GM12878 (cell line): ENCODE results near the gene EIF5B. TPM values are rescaled to one million over a fixed set of nuclear protein-coding genes. Genes with fewer than 3 reads are reported as not detected.

Experiments used
- ATAC-seq: fragments of 200-7000 bp; cut with Tn5 transposase; 3 replicates; pipeline ENCODE4 v1.9.1; 2020; ENCODE audit warnings: mild to moderate bottlenecking, moderate library complexity
- BruUV-seq: library from RNA; stranded (reverse); fragments of 400-500 nt; replicated peaks from 2 replicates; lab custom pipeline; 2021; lab: Mats Ljungman, UMichigan
- CTCF ChIA-PET: fragments of 300-600 bp; sonication (Branson Sonifier 250); formaldehyde crosslinking; extraction: SDS; loops from one replicate; lab custom pipeline; 2021; ENCODE audit warnings: inconsistent platforms; lab: Yijun Ruan, JAX
- POLR2A ChIA-PET: fragments of 350-600 bp; formaldehyde crosslinking; extraction: SDS; loops from one replicate; lab custom pipeline; 2021; ENCODE audit warnings: inconsistent platforms; lab: Charles Lee
- RAD21 ChIA-PET: fragments of 300-600 bp; sonication (Branson Sonifier 250); formaldehyde crosslinking; loops from one replicate; lab custom pipeline; 2023; ENCODE audit warnings: antibody characterized with exemption; ENCODE audit not compliant: unreplicated experiment; lab: Charles Lee
- SMC1A ChIA-PET: fragments of 300-600 bp; sonication (Branson Sonifier 250); formaldehyde crosslinking; loops from one replicate; lab custom pipeline; 2023; ENCODE audit not compliant: unreplicated experiment, uncharacterized antibody; lab: Charles Lee
- DNase-seq: peaks from one replicate; pipeline ENCODE4 v3.0.0-alpha.2; 2011; ENCODE audit warnings: low read depth, low spot score
- FAIRE-seq: peaks from 3 replicates; lab custom pipeline; 2011; peaks lifted over from hg19 to GRCh38; lab: Jason Lieb, UNC
- H2AFZ ChIP-seq: 2 replicates; pipeline ENCODE4 v1.6.0; 2011; ENCODE audit warnings: low read depth, low read length, control low read depth; ENCODE audit not compliant: control insufficient read depth
- H3K27ac ChIP-seq: 2 replicates; pipeline ENCODE4 v1.5.1; 2011; ENCODE audit warnings: control low read depth; ENCODE audit not compliant: control insufficient read depth, insufficient read depth
- H3K27me3 ChIP-seq, 2 experiments: replicated peaks in 1 of 2; 2 replicates each; pipeline versions ENCODE4 v1.6.0 to v1.6.1; 2011; ENCODE audit warnings: low read length in 1 of 2; ENCODE audit not compliant: control insufficient read depth in 2 of 2, insufficient read depth in 2 of 2
- H3K36me3 ChIP-seq, 2 experiments: 2 replicates each; pipeline ENCODE4 v1.5.1; 2011; ENCODE audit warnings: low read length in 1 of 2; ENCODE audit not compliant: control insufficient read depth in 2 of 2, insufficient read depth in 2 of 2
- H3K4me1 ChIP-seq: 2 replicates; pipeline ENCODE4 v1.6.1; 2011; ENCODE audit warnings: mild to moderate bottlenecking, low read length, moderate library complexity, mixed read lengths; ENCODE audit not compliant: control insufficient read depth, insufficient read depth
- H3K4me2 ChIP-seq: 2 replicates; pipeline ENCODE4 v1.6.0; 2011; ENCODE audit warnings: control low read depth; ENCODE audit not compliant: control insufficient read depth, insufficient read depth
- H3K4me3 ChIP-seq: fragments of 200-600 bp; sonication (generic); 2 replicates; pipeline ENCODE4 v1.5.1; 2016
- H3K79me2 ChIP-seq: 2 replicates; pipeline ENCODE4 v1.6.0; 2011; ENCODE audit warnings: low read length; ENCODE audit not compliant: control insufficient read depth, insufficient read depth
- H3K9ac ChIP-seq: 2 replicates; pipeline ENCODE4 v1.8.0; 2011; ENCODE audit warnings: low read length, control low read depth, mixed read lengths; ENCODE audit not compliant: control insufficient read depth, insufficient read depth
- H3K9me3 ChIP-seq: replicated peaks from 3 replicates; pipeline ENCODE4 v1.5.1; 2011; ENCODE audit warnings: mild to moderate bottlenecking, low read length; ENCODE audit not compliant: control insufficient read depth, insufficient read depth
- H4K20me1 ChIP-seq: 2 replicates; pipeline ENCODE4 v1.6.0; 2011; ENCODE audit not compliant: control insufficient read depth, insufficient read depth
- BCLAF1 ChIP-seq: fragments of 450-650 bp; IDR thresholded peaks from 2 replicates; pipeline ENCODE4 v1.6.1; 2017; ENCODE audit warnings: antibody characterized with exemption, mild to moderate bottlenecking, moderate library complexity
- BMI1 ChIP-seq: fragments of 450-650 bp; IDR thresholded peaks from 2 replicates; pipeline ENCODE4 v1.6.1; 2016; ENCODE audit warnings: mild to moderate bottlenecking, moderate library complexity, borderline replicate concordance
- LARP7 ChIP-seq: fragments of 450-650 bp; IDR thresholded peaks from 2 replicates; pipeline ENCODE4 v1.6.1; 2017; ENCODE audit warnings: mild to moderate bottlenecking
- MTA3 ChIP-seq: IDR thresholded peaks from 2 replicates; pipeline ENCODE4 v1.6.1; 2012; ENCODE audit warnings: low read length, inconsistent platforms, borderline replicate concordance
- MYB ChIP-seq: fragments of 150-350 bp; IDR thresholded peaks from 2 replicates; pipeline ENCODE4 v1.6.1; 2014; ENCODE audit warnings: mild to moderate bottlenecking, low read depth, low read length, borderline replicate concordance
- NFIC ChIP-seq: IDR thresholded peaks from 2 replicates; pipeline ENCODE4 v1.6.1; 2012; ENCODE audit warnings: low read depth, mild to moderate bottlenecking, inconsistent platforms, low read length, moderate library complexity
- NR2C1 ChIP-seq: fragments of 450-650 bp; IDR thresholded peaks from 2 replicates; pipeline ENCODE4 v1.6.1; 2017; ENCODE audit warnings: antibody characterized with exemption, mild to moderate bottlenecking, moderate library complexity
- POU2F2 ChIP-seq: IDR thresholded peaks from 3 replicates; pipeline ENCODE4 v1.6.1; 2011; ENCODE audit warnings: low read depth, mild to moderate bottlenecking, low read length, borderline replicate concordance
- PRDM15 ChIP-seq: fragments of 450-650 bp; formaldehyde crosslinking; IDR thresholded peaks from 2 replicates; pipeline ENCODE4 v1.4.0; 2020; ENCODE audit warnings: mild to moderate bottlenecking, moderate library complexity
- RELA ChIP-seq: fragments of 450-650 bp; IDR thresholded peaks from 2 replicates; pipeline ENCODE4 v1.8.0; 2014; ENCODE audit warnings: borderline replicate concordance; ENCODE audit not compliant: partially characterized antibody
- RFX5 ChIP-seq: IDR thresholded peaks from 2 replicates; pipeline ENCODE4 v1.6.1; 2011; ENCODE audit warnings: low read depth, low read length, improper control_type of control experiment
- in situ Hi-C: fragments of 300-500 bp; cut with MboI; formaldehyde crosslinking; loops from 9 replicates; pipeline ENCODE4 v1.14.3; 2018; ENCODE audit warnings: mixed read lengths
- intact Hi-C: fragments of 100-400 bp; cut with micrococcal nuclease; formaldehyde crosslinking; loops from one replicate; pipeline ENCODE4 v1.14.2; 2022; ENCODE audit not compliant: unreplicated experiment
- polyA plus RNA-seq, 11 experiments: library from polyadenylated mRNA; depleted of rRNA in 4 of 11; unstranded in 6 of 11; stranded (reverse) in 5 of 11; fragments of >200 nt; fragmentation: Nextera tagmentation in 4 of 11; fragmentation: Illumina TruSeq in 1 of 11; extraction: Ambion mirVana in 4 of 11; extraction: Trizol in 1 of 11; gene quantifications; 1 replicate in 1 of 11; 2 replicates in 10 of 11; pipeline versions ENCODE4 v1.2.1 to v1.2.3, GENCODE V29; 2011 to 2016; ENCODE audit warnings: inconsistent platforms in 2 of 11, missing spikeins in 2 of 11, low read depth in 1 of 11
- total RNA-seq, 4 experiments: library from RNA; depleted of rRNA in 3 of 4; stranded (reverse); fragments of >200 nt in 3 of 4; fragmentation: Illumina TruSeq in 1 of 4; extraction: Trizol in 1 of 4; gene quantifications; 2 replicates each; pipeline versions ENCODE4 v1.2.1 to v1.2.3, GENCODE V29; 2013 to 2021

EIF5B gene
- total and polyA plus RNA-seq, 10 of the 15 experiments (the other 5 are each of a cell fraction or from before 2014, with no cell fraction given) = 21.7 to 119 (median 40.8) TPM

- H3K4me1 ChIP-seq = 0 out of 2 replicates have a peak, but pooled peaks cover 4% of the 10 kb centered on the region
- H4K20me1 ChIP-seq = no peaks in the 10 kb centered on the region
- no TSS peak for BruUV-seq
- H3K9ac ChIP-seq = no peak overlapping the region
- H3K36me3 ChIP-seq = peaks cover 3 to 21% of the 10 kb centered on the region in 2 experiments
- TF ChIP-seq RFX5 (no peak), MTA3 (no peak), NR2C1 (no peak), POU2F2 (no peak), RELA (no peak), NFIC (no peak), BCLAF1 (no peak), LARP7 (no peak), PRDM15 (CRISPR knock-in tag) (no peak), BMI1 (no peak), MYB (no peak)
- no peaks in the 10 kb centered on the region for H3K9me3 ChIP-seq
- CTCF ChIA-PET = interaction anchor here (2.6 kb wide), 1 partner anchor 10 kb away, joined by 9 read pairs; no protein-coding TSS in a partner anchor
- in situ Hi-C loops (no loop called here), intact Hi-C loops (no loop called here)
- ATAC-seq = no peak
- no peak overlapping the region for H2AFZ ChIP-seq
- SMC1A ChIA-PET = interaction anchor here (1.2 to 2.4 kb wide), 5 partner anchors 8 to 38 kb away, joined by 3 to 11 read pairs (median 5); partner anchors contain the start of gene EIF5B
- H3K27me3 ChIP-seq = no peaks in the 10 kb centered on the region
- DNase-seq = no peak
- RAD21 ChIA-PET = interaction anchor here (0.8 kb wide), 1 partner anchor 27 kb away, joined by 3 read pairs; no protein-coding TSS in a partner anchor
- no peak overlapping the region for H3K4me3 ChIP-seq
- H3K27ac ChIP-seq = no peak overlapping the region
- POLR2A ChIA-PET = no interaction called here
- no peak overlapping the region for H3K4me2 ChIP-seq
- H3K79me2 ChIP-seq = no peaks in the 10 kb centered on the region
- FAIRE-seq = no peak
These were observed 37.6 kb downstream of the EIF5B start for GRCh38 chr2:99374747-99375146.
